SK-N-SH treated with all-trans-retinoic acid at 6 μM for 48 hours (cell line): ENCODE data around the gene GNA12.

ENCODE experiments used
- ARNTL ChIP-seq: fragments of 450-650 bp; formaldehyde crosslinking; IDR thresholded peaks from 2 replicates; pipeline ENCODE4 v1.5.0; 2020; ENCODE audit warnings: low read depth, mild to moderate bottlenecking, moderate library complexity, borderline replicate concordance
- PATZ1 ChIP-seq: fragments of 250-450 bp; sonication (Bioruptor Pico); IDR thresholded peaks from 2 replicates; pipeline ENCODE4 v1.8.0; 2020; ENCODE audit warnings: mild to moderate bottlenecking, moderate library complexity, borderline replicate concordance
- ZFP3 ChIP-seq: fragments of 250-450 bp; sonication (Bioruptor Pico); IDR thresholded peaks from 2 replicates; pipeline ENCODE4 v1.5.0; 2020; ENCODE audit warnings: mild to moderate bottlenecking, moderate library complexity

- TF ChIP-seq PATZ1 (no peak), ARNTL (CRISPR knock-in tag) (no peak), ZFP3 (no peak)
Measured at GRCh38 chr7:2869981-2870380, 25.9 kb upstream of the GNA12 start.
